Measurements from ENCODE around the gene OR52B6. TPM values are rescaled to one million over a fixed set of nuclear protein-coding genes. Genes with fewer than 3 reads are reported as not detected.

Gene OR52B6
- total RNA-seq, 1 experiment from 2014 or later = not detected

GRCh38 chr11:5546457-5546856, 34.2 kb upstream of the OR52B6 start:
- ATAC-seq = no peak
- POLR2A ChIA-PET = no interaction called here

GRCh38 chr11:5547982-5548381, 32.7 kb upstream of the OR52B6 start:
- CTCF ChIA-PET = no interaction called here
- no peak for DNase-seq (ENCODE audit: low spot score)
- no peak for ATAC-seq
- Mint-ChIP-seq H3K9me3 (no peaks in the 10 kb centered on the region), H3K4me3 (no peak overlapping the region), H3K36me3 (no peaks in the 10 kb centered on the region), H3K27me3 (ENCODE audit: low read depth) (no peaks in the 10 kb centered on the region), H3K4me1 (no peaks in the 10 kb centered on the region), H3K27ac (no peak overlapping the region)
- no peak for TF ChIP-seq SMAD3 (CRISPR knock-in tag; IDR thresholded peaks at IDR 0.05; ENCODE audit: borderline replicate concordance)
- no peak for TF ChIP-seq FOXJ3 (CRISPR knock-in tag; IDR thresholded peaks at IDR 0.05; ENCODE audit: borderline replicate concordance)
- TF ChIP-seq E2F5 (CRISPR knock-in tag; IDR thresholded peaks at IDR 0.05) = no peak
- no peak for TF ChIP-seq CTCF (IDR thresholded peaks at IDR 0.05)
- TF ChIP-seq SOX15 (CRISPR knock-in tag; IDR thresholded peaks at IDR 0.05) = no peak
- TF ChIP-seq NR2C2 (CRISPR knock-in tag; IDR thresholded peaks at IDR 0.05) = no peak
- no peak for TF ChIP-seq HMGXB4 (CRISPR knock-in tag; IDR thresholded peaks at IDR 0.05)
- TF ChIP-seq JUN (CRISPR knock-in tag; IDR thresholded peaks at IDR 0.05) = no peak
- POLR2A ChIA-PET = no interaction called here

More at GRCh38 chr11:5546457-5546856, 34.2 kb upstream of the OR52B6 start:
- no peaks in the 10 kb centered on the region for H3K4me1 Mint-ChIP-seq
- no peaks in the 10 kb centered on the region for H3K27me3 Mint-ChIP-seq (ENCODE audit: low read depth)
- no peak overlapping the region for H3K4me3 Mint-ChIP-seq
- no peaks in the 10 kb centered on the region for H3K36me3 Mint-ChIP-seq
- H3K9me3 Mint-ChIP-seq = no peaks in the 10 kb centered on the region
- no peak for TF ChIP-seq KAT7 (CRISPR knock-in tag; IDR thresholded peaks at IDR 0.05; ENCODE audit: borderline replicate concordance)
- no peak for TF ChIP-seq ZNF121 (CRISPR knock-in tag; IDR thresholded peaks at IDR 0.05)
- TF ChIP-seq ZNF512 (CRISPR knock-in tag; IDR thresholded peaks at IDR 0.05; ENCODE audit: borderline replicate concordance) = no peak
- TF ChIP-seq MAX (CRISPR knock-in tag; IDR thresholded peaks at IDR 0.05) = no peak
- TF ChIP-seq PRRX2 (CRISPR knock-in tag; IDR thresholded peaks at IDR 0.05) = no peak
- no peak for TF ChIP-seq GABPB1 (CRISPR knock-in tag; IDR thresholded peaks at IDR 0.05)
- no peak for TF ChIP-seq GRHL2 (CRISPR knock-in tag; IDR thresholded peaks at IDR 0.05; ENCODE audit: insufficient replicate concordance, severe bottlenecking)
- no peak for TF ChIP-seq ZMAT4 (CRISPR knock-in tag; IDR thresholded peaks at IDR 0.05)
- TF ChIP-seq ZNF425 (CRISPR knock-in tag; conservative IDR thresholded peaks at IDR 0.05) = no peak
- no peak for TF ChIP-seq FOXJ3 (CRISPR knock-in tag; IDR thresholded peaks at IDR 0.05; ENCODE audit: borderline replicate concordance)
- no peak for TF ChIP-seq E2F1 (CRISPR knock-in tag; IDR thresholded peaks at IDR 0.05)
- TF ChIP-seq ZNF317 (CRISPR knock-in tag; IDR thresholded peaks at IDR 0.05; ENCODE audit: borderline replicate concordance, low read depth) = no peak
- DNase-seq (ENCODE audit: low spot score) = no peak
- CTCF ChIA-PET = no interaction called here
- no peak overlapping the region for H3K27ac Mint-ChIP-seq
